ENCODE data around the gene MYO1E. TPM values are rescaled to one million over a fixed set of nuclear protein-coding genes. Genes with fewer than 3 reads are reported as not detected.
A peak's percentile ranks its signal among the peaks of the same experiment; 100 is the strongest.

Gene MYO1E
- total RNA-seq, 1 donor from 2014 or later = 84.6 TPM

GRCh38 chr15:59217876-59218498 lies 154.7 kb downstream of the MYO1E start:
- Mint-ChIP-seq H3K27me3 (ENCODE audit: unreplicated experiment) (no peaks in the 10 kb centered on the region), H3K4me3 (ENCODE audit: unreplicated experiment) (no peak overlapping the region), H3K4me1 (ENCODE audit: unreplicated experiment) (peaks cover 18% of the 10 kb centered on the region), H3K9me3 (ENCODE audit: unreplicated experiment) (no peaks in the 10 kb centered on the region), H3K27ac (ENCODE audit: unreplicated experiment) (no peak overlapping the region), H3K36me3 (ENCODE audit: unreplicated experiment) (peaks cover 31% of the 10 kb centered on the region)
- TF ChIP-seq, protein P1, sequence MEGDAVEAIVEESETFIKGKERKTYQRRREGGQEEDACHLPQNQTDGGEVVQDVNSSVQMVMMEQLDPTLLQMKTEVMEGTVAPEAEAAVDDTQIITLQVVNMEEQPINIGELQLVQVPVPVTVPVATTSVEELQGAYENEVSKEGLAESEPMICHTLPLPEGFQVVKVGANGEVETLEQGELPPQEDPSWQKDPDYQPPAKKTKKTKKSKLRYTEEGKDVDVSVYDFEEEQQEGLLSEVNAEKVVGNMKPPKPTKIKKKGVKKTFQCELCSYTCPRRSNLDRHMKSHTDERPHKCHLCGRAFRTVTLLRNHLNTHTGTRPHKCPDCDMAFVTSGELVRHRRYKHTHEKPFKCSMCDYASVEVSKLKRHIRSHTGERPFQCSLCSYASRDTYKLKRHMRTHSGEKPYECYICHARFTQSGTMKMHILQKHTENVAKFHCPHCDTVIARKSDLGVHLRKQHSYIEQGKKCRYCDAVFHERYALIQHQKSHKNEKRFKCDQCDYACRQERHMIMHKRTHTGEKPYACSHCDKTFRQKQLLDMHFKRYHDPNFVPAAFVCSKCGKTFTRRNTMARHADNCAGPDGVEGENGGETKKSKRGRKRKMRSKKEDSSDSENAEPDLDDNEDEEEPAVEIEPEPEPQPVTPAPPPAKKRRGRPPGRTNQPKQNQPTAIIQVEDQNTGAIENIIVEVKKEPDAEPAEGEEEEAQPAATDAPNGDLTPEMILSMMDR (IDR thresholded peaks at IDR 0.05) = no peak
- DNase-seq (ENCODE audit: extremely low spot score, unreplicated experiment) = no peak

DNA sequence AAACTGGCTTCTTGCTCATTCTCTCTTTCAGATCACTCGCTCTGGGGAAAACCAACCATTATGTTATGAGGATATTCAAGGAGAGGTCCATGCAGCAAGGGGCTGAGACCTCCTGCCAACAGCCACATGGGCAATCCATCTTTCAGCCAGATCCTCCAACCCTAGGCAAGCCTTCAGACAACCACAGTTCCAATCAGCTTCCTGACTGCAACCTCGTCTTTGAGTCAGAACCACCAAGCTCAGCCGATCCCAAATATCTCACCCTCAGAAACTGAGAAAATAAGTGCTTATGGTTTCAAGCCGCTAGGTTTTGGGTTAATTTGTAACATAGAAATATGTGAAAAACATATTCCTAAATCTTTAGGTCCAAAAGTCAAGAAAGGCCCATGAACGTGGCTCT lies 155.8 kb downstream of the MYO1E start:
- TF ChIP-seq, protein P1 (IDR thresholded peaks at IDR 0.05) = no peak
- no peak for DNase-seq (ENCODE audit: extremely low spot score, unreplicated experiment)
- Mint-ChIP-seq H3K4me3 (ENCODE audit: unreplicated experiment) (no peak overlapping the region), H3K27me3 (ENCODE audit: unreplicated experiment) (no peaks in the 10 kb centered on the region), H3K9me3 (ENCODE audit: unreplicated experiment) (no peaks in the 10 kb centered on the region), H3K27ac (ENCODE audit: unreplicated experiment) (no peak overlapping the region), H3K36me3 (ENCODE audit: unreplicated experiment) (peaks cover 30% of the 10 kb centered on the region), H3K4me1 (ENCODE audit: unreplicated experiment) (peaks cover 8% of the 10 kb centered on the region)

GRCh38 chr15:59210186-59210585 lies 162.5 kb downstream of the MYO1E start:
- Mint-ChIP-seq H3K4me1 (ENCODE audit: unreplicated experiment) (no peaks in the 10 kb centered on the region), H3K27me3 (ENCODE audit: unreplicated experiment) (no peaks in the 10 kb centered on the region), H3K36me3 (ENCODE audit: unreplicated experiment) (peaks cover 53% of the 10 kb centered on the region), H3K9me3 (ENCODE audit: unreplicated experiment) (no peaks in the 10 kb centered on the region), H3K27ac (ENCODE audit: unreplicated experiment) (no peak overlapping the region), H3K4me3 (ENCODE audit: unreplicated experiment) (no peak overlapping the region)
- TF ChIP-seq, protein P1 (IDR thresholded peaks at IDR 0.05) = no peak
- DNase-seq (ENCODE audit: extremely low spot score, unreplicated experiment) = no peak

GRCh38 chr15:59208613-59209249 lies 163.9 kb downstream of the MYO1E start:
- H3K27ac Mint-ChIP-seq (ENCODE audit: unreplicated experiment) = no peak overlapping the region
- peaks cover 61% of the 10 kb centered on the region for H3K36me3 Mint-ChIP-seq (ENCODE audit: unreplicated experiment)
- no peak overlapping the region for H3K4me3 Mint-ChIP-seq (ENCODE audit: unreplicated experiment)
- DNase-seq (ENCODE audit: extremely low spot score, unreplicated experiment) = peak; percentile 36
- no peaks in the 10 kb centered on the region for H3K4me1 Mint-ChIP-seq (ENCODE audit: unreplicated experiment)
- H3K27me3 Mint-ChIP-seq (ENCODE audit: unreplicated experiment) = no peaks in the 10 kb centered on the region
- H3K9me3 Mint-ChIP-seq (ENCODE audit: unreplicated experiment) = no peaks in the 10 kb centered on the region
- TF ChIP-seq, protein P1 (IDR thresholded peaks at IDR 0.05) = no peak

GRCh38 chr15:59206623-59207183 lies 166.0 kb downstream of the MYO1E start, which contains the start of gene LDHAL6B:
Gene LDHAL6B, plus strand, starts transcription at chr15:59206843. Its CDS starts 98 bp downstream, at chr15:59206941.
- Mint-ChIP-seq H3K36me3 (ENCODE audit: unreplicated experiment) (peaks cover 61% of the 10 kb centered on the region), H3K4me3 (ENCODE audit: unreplicated experiment) (no peak within 1 kb of the TSS)

More at GRCh38 chr15:59206623-59207183, 166.0 kb downstream of the MYO1E start, which contains the start of gene LDHAL6B:
- Mint-ChIP-seq H3K27ac (ENCODE audit: unreplicated experiment) (no peak within 1 kb of the TSS), H3K9me3 (ENCODE audit: unreplicated experiment) (no peaks in the 10 kb centered on the region), H3K27me3 (ENCODE audit: unreplicated experiment) (no peaks in the 10 kb centered on the region), H3K4me1 (ENCODE audit: unreplicated experiment) (no peaks in the 10 kb centered on the region)
- TF ChIP-seq, protein P1 (IDR thresholded peaks at IDR 0.05) = no peak
- DNase-seq (ENCODE audit: extremely low spot score, unreplicated experiment) = peak; percentile 80
